ENCODE results near the gene SPAG4. TPM values are rescaled to one million over a fixed set of nuclear protein-coding genes. Genes with fewer than 3 reads are reported as not detected.

SPAG4 gene
- polyA plus RNA-seq, 1 donor from 2014 or later = 1.2 TPM

DNA sequence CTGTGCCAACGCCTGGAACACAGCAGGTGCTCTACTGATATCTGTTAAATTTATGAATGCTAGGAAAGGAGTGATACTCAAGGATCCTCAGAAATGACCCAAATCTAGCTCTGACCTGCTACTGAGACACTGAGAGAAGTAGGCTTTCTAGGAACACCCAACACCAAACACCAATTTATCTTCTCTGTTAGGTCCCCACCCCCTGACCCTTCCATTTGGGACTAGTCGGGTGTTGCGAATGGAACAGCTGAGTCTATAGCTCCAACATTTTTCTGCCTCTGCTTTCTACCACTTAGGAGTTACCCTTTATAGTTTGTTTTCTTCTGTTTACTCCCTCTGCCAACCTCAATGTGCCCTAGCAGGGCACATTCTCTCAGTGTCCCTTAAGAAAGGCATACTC is 25.1 kb downstream of the SPAG4 start:
- H3F3A ChIP-seq (ENCODE audit: insufficient read depth, low read length, poor library complexity, severe bottlenecking) = peaks cover 4% of the 10 kb centered on the region
- H3K36me3 ChIP-seq (ENCODE audit: insufficient read depth, low read length) = no peaks in the 10 kb centered on the region
- H4K20me1 ChIP-seq (ENCODE audit: insufficient read depth) = no peaks in the 10 kb centered on the region
- no peak overlapping the region for H3K4me3 ChIP-seq (ENCODE audit: low read length)
- H3K27ac ChIP-seq (ENCODE audit: low read length) = no peak overlapping the region
- no peaks in the 10 kb centered on the region for H3K9me2 ChIP-seq (ENCODE audit: insufficient read depth, low read length)
- no peak for TF ChIP-seq EP300 (conservative IDR thresholded peaks at IDR 0.05; ENCODE audit: poor library complexity, severe bottlenecking)
- TF ChIP-seq MXI1 (conservative IDR thresholded peaks at IDR 0.05; ENCODE audit: poor library complexity, severe bottlenecking) = no peak
- TF ChIP-seq SMC3 (conservative IDR thresholded peaks at IDR 0.05; ENCODE audit: poor library complexity) = no peak
- TF ChIP-seq TAF1 (IDR thresholded peaks at IDR 0.05; ENCODE audit: low read depth) = no peak
- no peak for TF ChIP-seq POLR2AphosphoS5 (IDR thresholded peaks at IDR 0.05)
- TF ChIP-seq, protein P1, sequence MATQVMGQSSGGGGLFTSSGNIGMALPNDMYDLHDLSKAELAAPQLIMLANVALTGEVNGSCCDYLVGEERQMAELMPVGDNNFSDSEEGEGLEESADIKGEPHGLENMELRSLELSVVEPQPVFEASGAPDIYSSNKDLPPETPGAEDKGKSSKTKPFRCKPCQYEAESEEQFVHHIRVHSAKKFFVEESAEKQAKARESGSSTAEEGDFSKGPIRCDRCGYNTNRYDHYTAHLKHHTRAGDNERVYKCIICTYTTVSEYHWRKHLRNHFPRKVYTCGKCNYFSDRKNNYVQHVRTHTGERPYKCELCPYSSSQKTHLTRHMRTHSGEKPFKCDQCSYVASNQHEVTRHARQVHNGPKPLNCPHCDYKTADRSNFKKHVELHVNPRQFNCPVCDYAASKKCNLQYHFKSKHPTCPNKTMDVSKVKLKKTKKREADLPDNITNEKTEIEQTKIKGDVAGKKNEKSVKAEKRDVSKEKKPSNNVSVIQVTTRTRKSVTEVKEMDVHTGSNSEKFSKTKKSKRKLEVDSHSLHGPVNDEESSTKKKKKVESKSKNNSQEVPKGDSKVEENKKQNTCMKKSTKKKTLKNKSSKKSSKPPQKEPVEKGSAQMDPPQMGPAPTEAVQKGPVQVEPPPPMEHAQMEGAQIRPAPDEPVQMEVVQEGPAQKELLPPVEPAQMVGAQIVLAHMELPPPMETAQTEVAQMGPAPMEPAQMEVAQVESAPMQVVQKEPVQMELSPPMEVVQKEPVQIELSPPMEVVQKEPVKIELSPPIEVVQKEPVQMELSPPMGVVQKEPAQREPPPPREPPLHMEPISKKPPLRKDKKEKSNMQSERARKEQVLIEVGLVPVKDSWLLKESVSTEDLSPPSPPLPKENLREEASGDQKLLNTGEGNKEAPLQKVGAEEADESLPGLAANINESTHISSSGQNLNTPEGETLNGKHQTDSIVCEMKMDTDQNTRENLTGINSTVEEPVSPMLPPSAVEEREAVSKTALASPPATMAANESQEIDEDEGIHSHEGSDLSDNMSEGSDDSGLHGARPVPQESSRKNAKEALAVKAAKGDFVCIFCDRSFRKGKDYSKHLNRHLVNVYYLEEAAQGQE (IDR thresholded peaks at IDR 0.05; ENCODE audit: borderline replicate concordance) = no peak
- no peak for TF ChIP-seq CTCF (IDR thresholded peaks at IDR 0.05; ENCODE audit: poor library complexity, severe bottlenecking)
- no peak for TF ChIP-seq EZH2 (IDR thresholded peaks at IDR 0.05; ENCODE audit: borderline replicate concordance, insufficient read depth, low read length, poor library complexity, severe bottlenecking)
- no peak for TF ChIP-seq RAD21 (conservative IDR thresholded peaks at IDR 0.05)
- no peaks in the 10 kb centered on the region for H3K27me3 ChIP-seq (ENCODE audit: insufficient read depth, low read depth, low read length)
- peaks cover 66% of the 10 kb centered on the region for H3K79me2 ChIP-seq (replicated peaks; ENCODE audit: insufficient read depth, low read length)
- no peak overlapping the region for H3K4me2 ChIP-seq (ENCODE audit: low read length)
- H2AFZ ChIP-seq (ENCODE audit: low read depth, low read length) = no peak overlapping the region
- no peak overlapping the region for H3K9ac ChIP-seq (ENCODE audit: low read length)
- no peaks in the 10 kb centered on the region for H3K9me3 ChIP-seq (ENCODE audit: low read length)

DNA sequence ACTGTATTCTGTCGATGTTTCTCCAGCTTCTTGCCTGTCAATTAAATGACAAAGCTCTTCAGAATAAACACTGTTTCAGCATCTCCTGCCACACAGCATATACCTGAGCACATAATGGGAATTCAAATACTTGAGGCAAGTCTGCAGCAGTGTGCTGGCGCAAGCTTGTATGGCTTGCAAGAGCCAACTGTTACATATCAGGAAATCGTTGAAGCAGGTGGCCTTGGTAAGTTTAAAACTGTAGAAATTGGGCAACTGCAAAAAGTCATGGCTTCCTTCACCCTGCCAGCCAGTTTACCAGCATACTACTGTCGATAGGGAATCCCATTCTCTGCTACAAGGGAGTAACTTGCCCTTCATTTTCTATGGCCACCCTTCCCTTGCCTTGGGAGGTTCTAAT is 26.1 kb downstream of the SPAG4 start:
- no peak overlapping the region for H3K27ac ChIP-seq (ENCODE audit: low read length)
- TF ChIP-seq EZH2 (IDR thresholded peaks at IDR 0.05; ENCODE audit: borderline replicate concordance, insufficient read depth, low read length, poor library complexity, severe bottlenecking) (no peak), POLR2AphosphoS5 (IDR thresholded peaks at IDR 0.05) (no peak), RAD21 (conservative IDR thresholded peaks at IDR 0.05) (no peak), MXI1 (conservative IDR thresholded peaks at IDR 0.05; ENCODE audit: poor library complexity, severe bottlenecking) (no peak), EP300 (conservative IDR thresholded peaks at IDR 0.05; ENCODE audit: poor library complexity, severe bottlenecking) (no peak), SMC3 (conservative IDR thresholded peaks at IDR 0.05; ENCODE audit: poor library complexity) (no peak)
- TF ChIP-seq, protein P1 (IDR thresholded peaks at IDR 0.05; ENCODE audit: borderline replicate concordance) = no peak
- peaks cover 66% of the 10 kb centered on the region for H3K79me2 ChIP-seq (replicated peaks; ENCODE audit: insufficient read depth, low read length)
- no peak overlapping the region for H3K9ac ChIP-seq (ENCODE audit: low read length)
- H2AFZ ChIP-seq (ENCODE audit: low read depth, low read length) = no peak overlapping the region
- no peaks in the 10 kb centered on the region for H4K20me1 ChIP-seq (ENCODE audit: insufficient read depth)
- H3F3A ChIP-seq (ENCODE audit: insufficient read depth, low read length, poor library complexity, severe bottlenecking) = peaks cover 4% of the 10 kb centered on the region
- no peaks in the 10 kb centered on the region for H3K36me3 ChIP-seq (ENCODE audit: insufficient read depth, low read length)
- H3K4me3 ChIP-seq (ENCODE audit: low read length) = no peak overlapping the region
- no peak overlapping the region for H3K4me2 ChIP-seq (ENCODE audit: low read length)
- H3K9me2 ChIP-seq (ENCODE audit: insufficient read depth, low read length) = no peaks in the 10 kb centered on the region
- no peaks in the 10 kb centered on the region for H3K27me3 ChIP-seq (ENCODE audit: insufficient read depth, low read depth, low read length)
- no peaks in the 10 kb centered on the region for H3K9me3 ChIP-seq (ENCODE audit: low read length)
